ENCODE data around the gene BRIX1. TPM values are rescaled to one million over a fixed set of nuclear protein-coding genes. Genes with fewer than 3 reads are reported as not detected.

The BRIX1 gene
- total RNA-seq, 1 experiment from 2014 or later: 77.0 TPM

GRCh38 chr5:34930870-34931269 is 15.4 kb downstream of the BRIX1 start:
- WGBS (ENCODE audit: extremely low coverage, insufficient read length, low lambda C conversion rate): no CpG with 5 or more reads among the region's 4 CpGs
- Mint-ChIP-seq H3K36me3 (ENCODE audit: insufficient read depth in 1 of 3, low read depth in 3 of 3) (peaks cover 6 to 39% (median 29%) of the 10 kb centered on the region in 3 experiments), H3K27me3 (ENCODE audit: low read depth) (no peaks in the 10 kb centered on the region), H3K9me3 (no peaks in the 10 kb centered on the region; a peak in 1 of 5 replicates), H3K27ac (0 out of 7 replicates have a peak overlapping the region, but pooled peaks of 1 of the 3 experiments have one; percentile 1), H3K4me3 (peak overlapping the region; percentile 98 to 99), H3K4me1 (peaks cover 17 to 20% of the 10 kb centered on the region in 2 experiments)
- TF ChIP-seq, protein P1, sequence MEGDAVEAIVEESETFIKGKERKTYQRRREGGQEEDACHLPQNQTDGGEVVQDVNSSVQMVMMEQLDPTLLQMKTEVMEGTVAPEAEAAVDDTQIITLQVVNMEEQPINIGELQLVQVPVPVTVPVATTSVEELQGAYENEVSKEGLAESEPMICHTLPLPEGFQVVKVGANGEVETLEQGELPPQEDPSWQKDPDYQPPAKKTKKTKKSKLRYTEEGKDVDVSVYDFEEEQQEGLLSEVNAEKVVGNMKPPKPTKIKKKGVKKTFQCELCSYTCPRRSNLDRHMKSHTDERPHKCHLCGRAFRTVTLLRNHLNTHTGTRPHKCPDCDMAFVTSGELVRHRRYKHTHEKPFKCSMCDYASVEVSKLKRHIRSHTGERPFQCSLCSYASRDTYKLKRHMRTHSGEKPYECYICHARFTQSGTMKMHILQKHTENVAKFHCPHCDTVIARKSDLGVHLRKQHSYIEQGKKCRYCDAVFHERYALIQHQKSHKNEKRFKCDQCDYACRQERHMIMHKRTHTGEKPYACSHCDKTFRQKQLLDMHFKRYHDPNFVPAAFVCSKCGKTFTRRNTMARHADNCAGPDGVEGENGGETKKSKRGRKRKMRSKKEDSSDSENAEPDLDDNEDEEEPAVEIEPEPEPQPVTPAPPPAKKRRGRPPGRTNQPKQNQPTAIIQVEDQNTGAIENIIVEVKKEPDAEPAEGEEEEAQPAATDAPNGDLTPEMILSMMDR (conservative IDR thresholded peaks at IDR 0.05): no peak
- no peaks in the 10 kb centered on the region for H4K20me1 ChIP-seq (ENCODE audit: control insufficient read depth, insufficient read depth, insufficient read length)
- H3K56ac ChIP-seq (ENCODE audit: insufficient read length, low read depth, low read length): no peak overlapping the region
- peaks cover 6% of the 10 kb centered on the region for H3K23me2 ChIP-seq (ENCODE audit: insufficient read length, low read depth, low read length, poor library complexity, severe bottlenecking)
- H3K18ac ChIP-seq (ENCODE audit: insufficient read length, low read depth, low read length): no peak overlapping the region
- H3K27ac ChIP-seq (ENCODE audit: insufficient read length, low read depth, low read length): no peak overlapping the region
- no peak overlapping the region for H2BK120ac ChIP-seq (ENCODE audit: low read depth, low read length, poor library complexity, severe bottlenecking)
- H3K79me1 ChIP-seq (ENCODE audit: insufficient read depth, low read depth, low read length, poor library complexity, severe bottlenecking): peaks cover 10% of the 10 kb centered on the region
- no peak overlapping the region for H3K4ac ChIP-seq (ENCODE audit: low read depth, low read length)
- DNase-seq: no peak
- H3K27me3 ChIP-seq (ENCODE audit: insufficient read depth, low read length): no peaks in the 10 kb centered on the region
- no peak overlapping the region for H4K5ac ChIP-seq (ENCODE audit: insufficient read length, low read depth, low read length)
- no peak overlapping the region for H2AK5ac ChIP-seq (ENCODE audit: insufficient read length, low read length)
- H4K8ac ChIP-seq (replicated peaks; ENCODE audit: insufficient read length, low read depth, low read length): no peak overlapping the region
- no peak overlapping the region for H4K91ac ChIP-seq (ENCODE audit: insufficient read length, low read depth, low read length)
- H2BK5ac ChIP-seq (ENCODE audit: insufficient read length, low read length): no peak overlapping the region
- no peak overlapping the region for H3T11ph ChIP-seq (ENCODE audit: low read length)
- no peak overlapping the region for H3K23ac ChIP-seq (ENCODE audit: insufficient read length, low read depth, low read length)
- H3K9me3 ChIP-seq (ENCODE audit: control insufficient read depth, low read depth, low read length): no peaks in the 10 kb centered on the region
- peak overlapping the region; percentile 67 for H3K4me2 ChIP-seq (ENCODE audit: insufficient read depth, insufficient read length, low read length)
- H3K4me1 ChIP-seq (ENCODE audit: insufficient read depth, low read length): no peaks in the 10 kb centered on the region; the same call in 1 of the 2 replicates
- H2BK12ac ChIP-seq (ENCODE audit: insufficient read length, low read depth, low read length): no peak overlapping the region
- no peak overlapping the region for H2BK15ac ChIP-seq (ENCODE audit: low read depth, low read length)
- H2AFZ ChIP-seq (ENCODE audit: low read length): no peak overlapping the region
- no peak overlapping the region for H3K14ac ChIP-seq (ENCODE audit: insufficient read depth, low read length)
- peaks cover 10% of the 10 kb centered on the region; the same call in 1 of the 2 replicates for H3K79me2 ChIP-seq (ENCODE audit: insufficient read depth, low read length)
- H2BK20ac ChIP-seq (ENCODE audit: low read depth, low read length, poor library complexity, severe bottlenecking): no peak overlapping the region
- H3K9ac ChIP-seq (ENCODE audit: extremely low read depth, insufficient read length, low read length): peak overlapping the region; percentile 82
